Fibroblast of mammary gland (primary cell): Measurements from ENCODE around the gene CDSN.

ENCODE experiments used
- DNase-seq: peaks from one replicate; pipeline ENCODE4 v3.0.0-alpha.2; 2010; ENCODE audit warnings: low read depth
- H3K4me3 ChIP-seq: 2 replicates; pipeline ENCODE4 v1.5.1; 2011; ENCODE audit warnings: low read depth, mild to moderate bottlenecking, low read length, moderate library complexity; ENCODE audit not compliant: control insufficient read depth
- TF ChIP-seq, protein P1 (sequence below): conservative IDR thresholded peaks from 2 replicates; pipeline ENCODE4 v1.5.1; 2011; ENCODE audit warnings: low read depth, low read length, inconsistent platforms; ENCODE audit not compliant: control insufficient read depth, insufficient read depth

Gene CDSN

DNA sequence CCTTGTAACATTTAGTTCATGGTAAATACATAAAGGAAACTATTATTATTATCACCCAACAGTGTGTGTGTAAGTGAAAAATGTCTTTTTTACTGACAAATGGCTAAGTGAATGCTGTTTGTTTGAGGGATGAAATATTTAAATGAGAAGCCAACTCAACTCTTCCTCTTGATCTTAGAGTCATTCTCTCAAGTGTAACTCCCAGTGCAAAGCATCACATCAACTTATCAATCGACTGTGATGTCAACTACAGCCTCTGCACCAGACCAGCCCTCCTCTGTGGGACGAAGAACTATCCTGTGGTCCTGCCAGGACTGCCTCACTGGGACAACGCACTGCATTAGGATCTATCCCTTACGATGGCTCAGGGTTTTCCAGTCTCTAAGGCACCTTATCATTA lies 13.2 kb downstream of the CDSN start:
- no peak overlapping the region for H3K4me3 ChIP-seq
- no peak for DNase-seq

DNA sequence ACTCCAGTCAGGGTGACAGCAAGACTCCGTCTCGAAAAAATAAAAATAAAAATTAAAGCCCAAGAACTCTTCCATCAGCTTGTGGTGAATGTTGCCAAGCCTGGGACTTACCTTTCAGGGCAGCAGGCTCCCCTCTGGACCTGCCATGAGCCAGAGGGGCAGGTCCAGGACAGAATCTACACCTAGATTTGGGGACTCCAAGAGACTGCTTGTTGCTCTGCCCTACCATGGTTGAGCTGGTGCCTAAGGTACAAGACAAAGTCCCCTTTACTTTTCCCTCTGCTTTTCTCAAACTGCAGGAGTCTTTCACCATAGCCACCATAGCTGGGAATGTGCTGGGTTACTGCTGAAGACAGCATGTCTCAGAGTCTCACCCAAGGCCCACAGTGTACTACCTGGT lies 17.1 kb downstream of the CDSN start:
- TF ChIP-seq, protein P1, sequence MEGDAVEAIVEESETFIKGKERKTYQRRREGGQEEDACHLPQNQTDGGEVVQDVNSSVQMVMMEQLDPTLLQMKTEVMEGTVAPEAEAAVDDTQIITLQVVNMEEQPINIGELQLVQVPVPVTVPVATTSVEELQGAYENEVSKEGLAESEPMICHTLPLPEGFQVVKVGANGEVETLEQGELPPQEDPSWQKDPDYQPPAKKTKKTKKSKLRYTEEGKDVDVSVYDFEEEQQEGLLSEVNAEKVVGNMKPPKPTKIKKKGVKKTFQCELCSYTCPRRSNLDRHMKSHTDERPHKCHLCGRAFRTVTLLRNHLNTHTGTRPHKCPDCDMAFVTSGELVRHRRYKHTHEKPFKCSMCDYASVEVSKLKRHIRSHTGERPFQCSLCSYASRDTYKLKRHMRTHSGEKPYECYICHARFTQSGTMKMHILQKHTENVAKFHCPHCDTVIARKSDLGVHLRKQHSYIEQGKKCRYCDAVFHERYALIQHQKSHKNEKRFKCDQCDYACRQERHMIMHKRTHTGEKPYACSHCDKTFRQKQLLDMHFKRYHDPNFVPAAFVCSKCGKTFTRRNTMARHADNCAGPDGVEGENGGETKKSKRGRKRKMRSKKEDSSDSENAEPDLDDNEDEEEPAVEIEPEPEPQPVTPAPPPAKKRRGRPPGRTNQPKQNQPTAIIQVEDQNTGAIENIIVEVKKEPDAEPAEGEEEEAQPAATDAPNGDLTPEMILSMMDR, result no peak
- no peak for DNase-seq
- H3K4me3 ChIP-seq, result no peak overlapping the region

More for the DNA sequence above, 13.2 kb downstream of the CDSN start:
- TF ChIP-seq, protein P1, result no peak

DNA sequence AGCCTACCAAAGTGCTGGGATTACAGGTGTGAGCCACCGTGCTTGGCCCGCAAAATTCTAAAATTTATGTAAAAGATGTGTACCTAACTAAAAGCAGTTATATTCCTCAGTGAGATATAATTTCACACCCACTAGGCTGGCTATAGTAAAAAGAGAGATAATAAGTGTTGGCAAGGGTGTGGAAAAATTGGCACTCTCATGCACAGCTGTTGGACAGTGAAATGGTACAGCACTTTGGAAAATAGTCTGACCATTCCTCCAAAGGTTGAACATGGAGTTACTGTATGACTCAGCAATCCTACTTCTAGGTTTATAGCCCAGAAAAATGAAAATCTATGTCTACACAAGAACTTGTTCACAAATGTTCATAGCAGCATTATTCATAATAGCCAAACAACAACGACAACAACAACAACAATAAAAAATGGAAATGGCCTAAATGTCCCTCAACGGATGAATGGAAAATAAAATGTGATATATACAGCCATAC lies 21.8 kb downstream of the CDSN start:
- TF ChIP-seq, protein P1, result no peak
- no peak overlapping the region for H3K4me3 ChIP-seq
- no peak for DNase-seq

- no peak overlapping the region for H3K4me3 ChIP-seq
- TF ChIP-seq, protein P1, result no peak
- DNase-seq, result no peak
Measured at GRCh38 chr6:31096656-31097055, 23.6 kb downstream of the CDSN start.

DNA sequence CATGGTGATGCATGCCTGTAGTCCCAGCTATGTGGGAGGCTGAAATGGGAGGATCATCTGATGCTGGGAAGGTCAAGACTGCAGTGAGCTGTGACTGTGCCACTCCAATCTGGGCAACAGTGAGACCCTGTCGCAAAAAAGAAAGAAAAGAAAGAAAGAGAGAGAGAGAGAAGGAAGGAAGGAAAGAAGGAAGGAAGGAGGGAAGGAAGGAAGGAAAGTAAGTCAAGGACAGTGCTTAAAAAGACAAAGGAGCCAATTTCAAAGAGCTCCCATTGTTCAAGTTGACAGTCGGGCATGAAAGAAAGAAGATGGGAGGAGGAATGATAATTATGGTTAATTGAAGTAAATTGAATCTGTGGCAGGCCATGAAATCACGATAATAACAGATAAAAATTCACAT lies 24.0 kb downstream of the CDSN start:
- no peak for DNase-seq
- TF ChIP-seq, protein P1, result no peak
- no peak overlapping the region for H3K4me3 ChIP-seq

DNA sequence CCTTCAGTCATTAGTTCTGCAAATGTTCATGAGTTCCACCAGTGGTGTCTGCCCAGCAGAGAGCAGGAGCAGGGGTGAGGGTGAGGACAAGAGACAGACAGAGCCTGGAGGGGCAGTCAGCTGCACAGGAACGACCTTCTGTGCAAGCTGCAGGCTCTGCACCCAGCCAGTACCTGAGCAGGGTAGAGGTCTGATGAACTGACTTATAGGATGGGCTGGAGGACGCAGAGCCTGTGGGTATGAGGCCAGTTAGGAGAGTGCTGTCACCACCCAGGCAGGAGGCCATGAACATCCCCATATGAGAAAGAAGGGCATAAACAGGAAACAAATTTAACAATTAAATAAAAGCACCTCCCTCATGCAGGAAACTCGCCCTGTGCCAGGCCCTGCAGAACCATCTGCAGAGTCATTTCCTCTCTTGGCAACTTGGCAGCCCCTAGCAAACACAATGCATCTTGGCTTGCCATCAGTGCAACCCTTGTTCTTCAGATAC lies 25.8 kb downstream of the CDSN start:
- no peak for DNase-seq
- no peak overlapping the region for H3K4me3 ChIP-seq
- TF ChIP-seq, protein P1, result no peak
